GM23338 (cell line): Measurements from ENCODE around the gene FBXW7. TPM values are rescaled to one million over a fixed set of nuclear protein-coding genes. Genes with fewer than 3 reads are reported as not detected.

Experiments
- ATAC-seq: fragments of 200-7000 bp; cut with Tn5 transposase; 3 replicates; pipeline ENCODE4 v1.9.1; 2020
- DNase-seq: peaks from one replicate; pipeline ENCODE4 v3.0.0-alpha.2; 2015; ENCODE audit warnings: low spot score
- H2AFZ ChIP-seq: fragments of 200-600 bp; sonication (generic); 2 replicates; pipeline ENCODE4 v1.8.0; 2016; ENCODE audit warnings: antibody characterized with exemption, mild to moderate bottlenecking, moderate library complexity
- H3F3A ChIP-seq: fragments of 200-600 bp; sonication (generic); replicated peaks from 2 replicates; pipeline ENCODE4 v1.8.0; 2017; ENCODE audit warnings: antibody characterized with exemption, mixed run types, low read depth
- H3K27ac ChIP-seq: fragments of 200-600 bp; sonication (generic); 2 replicates; pipeline ENCODE4 v1.6.1; 2016; ENCODE audit warnings: low read depth
- H3K27me3 ChIP-seq: fragments of 200-600 bp; sonication (generic); 2 replicates; pipeline ENCODE4 v1.8.0; 2016; ENCODE audit warnings: mild to moderate bottlenecking, mixed run types, moderate library complexity; ENCODE audit not compliant: insufficient read depth
- H3K36me3 ChIP-seq: fragments of 200-600 bp; sonication (generic); 2 replicates; pipeline ENCODE4 v1.8.0; 2016; ENCODE audit warnings: mild to moderate bottlenecking; ENCODE audit not compliant: insufficient read depth
- H3K4me1 ChIP-seq: fragments of 200-600 bp; sonication (generic); 2 replicates; pipeline ENCODE4 v1.8.0; 2016; ENCODE audit warnings: mild to moderate bottlenecking, moderate library complexity; ENCODE audit not compliant: insufficient read depth
- H3K4me2 ChIP-seq: fragments of 200-600 bp; sonication (generic); 2 replicates; pipeline ENCODE4 v1.7.1; 2017; ENCODE audit warnings: mixed run types
- H3K4me3 ChIP-seq: fragments of 200-600 bp; sonication (generic); 2 replicates; pipeline ENCODE4 v1.6.1; 2016; ENCODE audit warnings: mixed run types
- H3K79me2 ChIP-seq: fragments of 200-600 bp; sonication (generic); replicated peaks from 2 replicates; pipeline ENCODE4 v1.8.0; 2017; ENCODE audit warnings: mild to moderate bottlenecking; ENCODE audit not compliant: insufficient read depth
- H3K9me2 ChIP-seq: fragments of 200-600 bp; sonication (generic); 2 replicates; pipeline ENCODE4 v1.8.0; 2017; ENCODE audit not compliant: insufficient read depth
- H4K20me1 ChIP-seq: fragments of 200-600 bp; sonication (generic); replicated peaks from 2 replicates; pipeline ENCODE4 v1.8.0; 2017; ENCODE audit warnings: mild to moderate bottlenecking; ENCODE audit not compliant: insufficient read depth
- H3K27ac Mint-ChIP-seq: 2 replicates; pipeline ENCODE4 v1.8.0; 2020; ENCODE audit warnings: inconsistent platforms, mild to moderate bottlenecking, moderate library complexity, mixed read lengths
- H3K27me3 Mint-ChIP-seq: 3 replicates; pipeline ENCODE4 v1.8.0; 2022; ENCODE audit warnings: low read depth, mild to moderate bottlenecking, moderate library complexity, mixed read lengths, inconsistent platforms; ENCODE audit not compliant: insufficient read depth, poor library complexity
- H3K36me3 Mint-ChIP-seq: 3 replicates; pipeline ENCODE4 v1.8.0; 2021; ENCODE audit warnings: low read depth, mild to moderate bottlenecking, inconsistent platforms, moderate library complexity, mixed read lengths
- H3K4me1 Mint-ChIP-seq: 3 replicates; pipeline ENCODE4 v1.8.0; 2020; ENCODE audit warnings: mild to moderate bottlenecking, inconsistent platforms, mixed read lengths
- H3K4me3 Mint-ChIP-seq: 3 replicates; pipeline ENCODE4 v1.8.0; 2021; ENCODE audit warnings: moderate library complexity, mild to moderate bottlenecking, inconsistent platforms, mixed read lengths
- H3K9me3 Mint-ChIP-seq: 3 replicates; pipeline ENCODE4 v1.8.0; 2020; ENCODE audit warnings: moderate library complexity, mild to moderate bottlenecking, inconsistent platforms, mixed read lengths
- CREB1 ChIP-seq: fragments of 250-450 bp; sonication (Bioruptor Pico); IDR thresholded peaks from 2 replicates; pipeline ENCODE4 v1.5.0; 2020; ENCODE audit warnings: low read depth, mild to moderate bottlenecking, moderate library complexity
- EZH2 ChIP-seq: fragments of 200-600 bp; sonication (generic); IDR thresholded peaks from one replicate; pipeline ENCODE4 v1.8.0; 2017; ENCODE audit warnings: antibody characterized with exemption, mild to moderate bottlenecking, low read depth; ENCODE audit not compliant: unreplicated experiment
- EZH2phosphoT487 ChIP-seq: fragments of 200-600 bp; sonication (generic); IDR thresholded peaks from one replicate; pipeline ENCODE4 v1.8.1; 2018; ENCODE audit warnings: antibody characterized with exemption; ENCODE audit not compliant: unreplicated experiment
- JUNB ChIP-seq: IDR thresholded peaks from one replicate; pipeline ENCODE4 v1.6.1; 2016; ENCODE audit warnings: antibody characterized with exemption; ENCODE audit not compliant: unreplicated experiment
- NANOG ChIP-seq: IDR thresholded peaks from 2 replicates; pipeline ENCODE4 v1.6.1; 2016; ENCODE audit warnings: antibody characterized with exemption, borderline replicate concordance
- POLR2AphosphoS5 ChIP-seq: IDR thresholded peaks from 2 replicates; pipeline ENCODE4 v1.6.1; 2016; ENCODE audit warnings: antibody characterized with exemption, low read depth
- STAT1 ChIP-seq: IDR thresholded peaks from one replicate; pipeline ENCODE4 v1.6.1; 2016; ENCODE audit warnings: antibody characterized with exemption; ENCODE audit not compliant: unreplicated experiment
- ZNF114 ChIP-seq: fragments of 250-450 bp; sonication (Bioruptor Pico); IDR thresholded peaks from 2 replicates; pipeline ENCODE4 v1.5.0; 2020; ENCODE audit warnings: mild to moderate bottlenecking, moderate library complexity
- ZNF331 ChIP-seq: fragments of 250-450 bp; sonication (Bioruptor Pico); IDR thresholded peaks from 2 replicates; pipeline ENCODE4 v1.5.0; 2020; ENCODE audit warnings: low read depth, mild to moderate bottlenecking, moderate library complexity
- polyA plus RNA-seq: library from polyadenylated mRNA; unstranded; fragments of >200 nt; fragmentation: Nextera tagmentation; extraction: Ambion mirVana; gene quantifications from 2 replicates; pipeline ENCODE4 v1.2.1, GENCODE V29; 2016
- total RNA-seq: library from RNA; depleted of rRNA; stranded (reverse); fragments of >200 nt; shearing (Covaris generic); gene quantifications from 2 replicates; pipeline ENCODE4 v1.2.3, GENCODE V29; 2014
- TF ChIP-seq, protein P1 (sequence below): fragments of 250-450 bp; sonication (Bioruptor Pico); IDR thresholded peaks from 2 replicates; pipeline ENCODE4 v1.5.0; 2020; ENCODE audit warnings: mild to moderate bottlenecking, moderate library complexity
- TF ChIP-seq, protein P2 (sequence below): IDR thresholded peaks from 2 replicates; pipeline ENCODE4 v1.6.1; 2016; ENCODE audit warnings: antibody characterized with exemption

Gene FBXW7
- total and polyA plus RNA-seq, 2 experiments from 2014 or later = 25.8 to 34.7 TPM

DNA sequence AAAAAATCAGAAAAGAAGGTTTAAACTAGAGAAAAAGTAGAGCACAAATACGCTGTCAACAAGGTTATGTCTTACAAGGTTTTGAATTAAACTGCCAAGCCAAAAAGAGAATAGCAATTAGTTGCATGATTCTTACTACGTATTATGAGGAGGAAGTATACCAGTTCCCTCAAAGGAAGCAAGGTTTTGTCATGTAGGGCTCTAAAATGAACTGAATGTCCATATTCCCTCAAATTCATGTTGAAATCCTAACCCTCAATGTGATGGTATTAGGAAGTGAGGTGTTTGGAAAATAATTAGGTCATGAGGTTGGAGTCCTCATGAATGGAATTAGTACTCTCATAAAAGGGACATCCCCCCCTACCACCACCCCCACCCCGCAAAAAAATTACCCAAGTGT is 201.0 kb downstream of the FBXW7 start:
- H3K4me3 ChIP-seq = no peak overlapping the region
- no peaks in the 10 kb centered on the region for H3K27me3 Mint-ChIP-seq
- H3K4me2 ChIP-seq = no peak overlapping the region
- no peaks in the 10 kb centered on the region for H3K36me3 ChIP-seq
- no peaks in the 10 kb centered on the region for H3K27me3 ChIP-seq
- no peaks in the 10 kb centered on the region for H3K4me1 ChIP-seq
- H3K79me2 ChIP-seq = no peaks in the 10 kb centered on the region
- no peak overlapping the region for H3K27ac ChIP-seq
- TF ChIP-seq ZNF331 (CRISPR knock-in tag) (no peak), POLR2AphosphoS5 (no peak), ZNF114 (CRISPR knock-in tag) (no peak), CREB1 (CRISPR knock-in tag) (no peak), STAT1 (no peak), EZH2phosphoT487 (no peak)
- TF ChIP-seq, protein P1, sequence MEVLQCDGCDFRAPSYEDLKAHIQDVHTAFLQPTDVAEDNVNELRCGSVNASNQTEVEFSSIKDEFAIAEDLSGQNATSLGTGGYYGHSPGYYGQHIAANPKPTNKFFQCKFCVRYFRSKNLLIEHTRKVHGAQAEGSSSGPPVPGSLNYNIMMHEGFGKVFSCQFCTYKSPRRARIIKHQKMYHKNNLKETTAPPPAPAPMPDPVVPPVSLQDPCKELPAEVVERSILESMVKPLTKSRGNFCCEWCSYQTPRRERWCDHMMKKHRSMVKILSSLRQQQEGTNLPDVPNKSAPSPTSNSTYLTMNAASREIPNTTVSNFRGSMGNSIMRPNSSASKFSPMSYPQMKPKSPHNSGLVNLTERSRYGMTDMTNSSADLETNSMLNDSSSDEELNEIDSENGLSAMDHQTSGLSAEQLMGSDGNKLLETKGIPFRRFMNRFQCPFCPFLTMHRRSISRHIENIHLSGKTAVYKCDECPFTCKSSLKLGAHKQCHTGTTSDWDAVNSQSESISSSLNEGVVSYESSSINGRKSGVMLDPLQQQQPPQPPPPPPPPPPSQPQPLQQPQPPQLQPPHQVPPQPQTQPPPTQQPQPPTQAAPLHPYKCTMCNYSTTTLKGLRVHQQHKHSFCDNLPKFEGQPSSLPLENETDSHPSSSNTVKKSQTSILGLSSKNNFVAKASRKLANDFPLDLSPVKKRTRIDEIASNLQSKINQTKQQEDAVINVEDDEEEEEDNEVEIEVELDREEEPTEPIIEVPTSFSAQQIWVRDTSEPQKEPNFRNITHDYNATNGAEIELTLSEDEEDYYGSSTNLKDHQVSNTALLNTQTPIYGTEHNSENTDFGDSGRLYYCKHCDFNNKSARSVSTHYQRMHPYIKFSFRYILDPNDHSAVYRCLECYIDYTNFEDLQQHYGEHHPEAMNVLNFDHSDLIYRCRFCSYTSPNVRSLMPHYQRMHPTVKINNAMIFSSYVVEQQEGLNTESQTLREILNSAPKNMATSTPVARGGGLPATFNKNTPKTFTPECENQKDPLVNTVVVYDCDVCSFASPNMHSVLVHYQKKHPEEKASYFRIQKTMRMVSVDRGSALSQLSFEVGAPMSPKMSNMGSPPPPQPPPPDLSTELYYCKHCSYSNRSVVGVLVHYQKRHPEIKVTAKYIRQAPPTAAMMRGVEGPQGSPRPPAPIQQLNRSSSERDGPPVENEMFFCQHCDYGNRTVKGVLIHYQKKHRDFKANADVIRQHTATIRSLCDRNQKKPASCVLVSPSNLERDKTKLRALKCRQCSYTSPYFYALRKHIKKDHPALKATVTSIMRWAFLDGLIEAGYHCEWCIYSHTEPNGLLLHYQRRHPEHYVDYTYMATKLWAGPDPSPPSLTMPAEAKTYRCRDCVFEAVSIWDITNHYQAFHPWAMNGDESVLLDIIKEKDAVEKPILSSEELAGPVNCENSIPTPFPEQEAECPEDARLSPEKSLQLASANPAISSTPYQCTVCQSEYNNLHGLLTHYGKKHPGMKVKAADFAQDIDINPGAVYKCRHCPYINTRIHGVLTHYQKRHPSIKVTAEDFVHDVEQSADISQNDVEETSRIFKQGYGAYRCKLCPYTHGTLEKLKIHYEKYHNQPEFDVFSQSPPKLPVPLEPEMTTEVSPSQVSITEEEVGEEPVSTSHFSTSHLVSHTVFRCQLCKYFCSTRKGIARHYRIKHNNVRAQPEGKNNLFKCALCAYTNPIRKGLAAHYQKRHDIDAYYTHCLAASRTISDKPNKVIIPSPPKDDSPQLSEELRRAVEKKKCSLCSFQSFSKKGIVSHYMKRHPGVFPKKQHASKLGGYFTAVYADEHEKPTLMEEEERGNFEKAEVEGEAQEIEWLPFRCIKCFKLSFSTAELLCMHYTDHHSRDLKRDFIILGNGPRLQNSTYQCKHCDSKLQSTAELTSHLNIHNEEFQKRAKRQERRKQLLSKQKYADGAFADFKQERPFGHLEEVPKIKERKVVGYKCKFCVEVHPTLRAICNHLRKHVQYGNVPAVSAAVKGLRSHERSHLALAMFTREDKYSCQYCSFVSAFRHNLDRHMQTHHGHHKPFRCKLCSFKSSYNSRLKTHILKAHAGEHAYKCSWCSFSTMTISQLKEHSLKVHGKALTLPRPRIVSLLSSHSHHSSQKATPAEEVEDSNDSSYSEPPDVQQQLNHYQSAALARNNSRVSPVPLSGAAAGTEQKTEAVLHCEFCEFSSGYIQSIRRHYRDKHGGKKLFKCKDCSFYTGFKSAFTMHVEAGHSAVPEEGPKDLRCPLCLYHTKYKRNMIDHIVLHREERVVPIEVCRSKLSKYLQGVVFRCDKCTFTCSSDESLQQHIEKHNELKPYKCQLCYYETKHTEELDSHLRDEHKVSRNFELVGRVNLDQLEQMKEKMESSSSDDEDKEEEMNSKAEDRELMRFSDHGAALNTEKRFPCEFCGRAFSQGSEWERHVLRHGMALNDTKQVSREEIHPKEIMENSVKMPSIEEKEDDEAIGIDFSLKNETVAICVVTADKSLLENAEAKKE = no peak
- H3K27ac Mint-ChIP-seq = no peak overlapping the region
- no peaks in the 10 kb centered on the region for H3K36me3 Mint-ChIP-seq
- H4K20me1 ChIP-seq = no peaks in the 10 kb centered on the region
- no peaks in the 10 kb centered on the region for H3K9me3 Mint-ChIP-seq
- no peak overlapping the region for H2AFZ ChIP-seq
- no peaks in the 10 kb centered on the region for H3K9me2 ChIP-seq
- H3K4me3 Mint-ChIP-seq = no peak overlapping the region
- H3F3A ChIP-seq = no peaks in the 10 kb centered on the region
- ATAC-seq = no peak
- no peak for DNase-seq
- H3K4me1 Mint-ChIP-seq = no peaks in the 10 kb centered on the region

DNA sequence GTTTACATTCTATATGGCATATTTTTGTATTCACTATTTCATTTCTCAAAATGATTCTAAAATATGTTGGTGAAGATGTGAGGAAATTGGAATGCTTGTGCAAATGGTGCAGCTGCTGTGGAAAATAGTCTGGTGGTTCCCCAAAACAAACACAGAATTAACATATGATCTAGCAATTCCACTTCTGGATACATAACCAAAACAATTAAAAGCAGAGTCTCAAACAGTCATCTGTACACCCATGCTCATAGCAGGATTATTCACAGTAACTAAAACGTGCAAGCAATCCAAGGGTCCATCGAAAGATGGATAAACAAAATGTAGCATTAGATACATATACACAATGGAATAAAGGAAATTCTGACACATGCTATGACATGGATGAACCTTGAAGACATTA is 204.8 kb downstream of the FBXW7 start:
- no peak overlapping the region for H3K4me3 Mint-ChIP-seq
- TF ChIP-seq ZNF114 (CRISPR knock-in tag) (no peak), POLR2AphosphoS5 (no peak), EZH2 (no peak), NANOG (no peak), JUNB (no peak), CREB1 (CRISPR knock-in tag) (no peak), ZNF331 (CRISPR knock-in tag) (no peak), EZH2phosphoT487 (no peak)
- TF ChIP-seq, protein P2, sequence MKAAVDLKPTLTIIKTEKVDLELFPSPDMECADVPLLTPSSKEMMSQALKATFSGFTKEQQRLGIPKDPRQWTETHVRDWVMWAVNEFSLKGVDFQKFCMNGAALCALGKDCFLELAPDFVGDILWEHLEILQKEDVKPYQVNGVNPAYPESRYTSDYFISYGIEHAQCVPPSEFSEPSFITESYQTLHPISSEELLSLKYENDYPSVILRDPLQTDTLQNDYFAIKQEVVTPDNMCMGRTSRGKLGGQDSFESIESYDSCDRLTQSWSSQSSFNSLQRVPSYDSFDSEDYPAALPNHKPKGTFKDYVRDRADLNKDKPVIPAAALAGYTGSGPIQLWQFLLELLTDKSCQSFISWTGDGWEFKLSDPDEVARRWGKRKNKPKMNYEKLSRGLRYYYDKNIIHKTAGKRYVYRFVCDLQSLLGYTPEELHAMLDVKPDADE = no peak
- ATAC-seq = no peak

More for the DNA sequence above, 204.8 kb downstream of the FBXW7 start:
- Mint-ChIP-seq H3K36me3 (no peaks in the 10 kb centered on the region), H3K4me1 (no peaks in the 10 kb centered on the region), H3K9me3 (no peaks in the 10 kb centered on the region), H3K27ac (no peak overlapping the region), H3K27me3 (no peaks in the 10 kb centered on the region)
- H3K9me2 ChIP-seq = no peaks in the 10 kb centered on the region
- no peak overlapping the region for H3K27ac ChIP-seq
- H3K4me2 ChIP-seq = no peak overlapping the region
- H3K79me2 ChIP-seq = no peaks in the 10 kb centered on the region
- no peaks in the 10 kb centered on the region for H3K27me3 ChIP-seq
- H3K4me3 ChIP-seq = no peak overlapping the region
- no peaks in the 10 kb centered on the region for H3K4me1 ChIP-seq
- H3K36me3 ChIP-seq = no peaks in the 10 kb centered on the region
- H3F3A ChIP-seq = no peaks in the 10 kb centered on the region
- H4K20me1 ChIP-seq = no peaks in the 10 kb centered on the region
- no peak for DNase-seq
- H2AFZ ChIP-seq = no peak overlapping the region
